ENCODE measurements around the gene STK11IP.

The STK11IP gene

DNA sequence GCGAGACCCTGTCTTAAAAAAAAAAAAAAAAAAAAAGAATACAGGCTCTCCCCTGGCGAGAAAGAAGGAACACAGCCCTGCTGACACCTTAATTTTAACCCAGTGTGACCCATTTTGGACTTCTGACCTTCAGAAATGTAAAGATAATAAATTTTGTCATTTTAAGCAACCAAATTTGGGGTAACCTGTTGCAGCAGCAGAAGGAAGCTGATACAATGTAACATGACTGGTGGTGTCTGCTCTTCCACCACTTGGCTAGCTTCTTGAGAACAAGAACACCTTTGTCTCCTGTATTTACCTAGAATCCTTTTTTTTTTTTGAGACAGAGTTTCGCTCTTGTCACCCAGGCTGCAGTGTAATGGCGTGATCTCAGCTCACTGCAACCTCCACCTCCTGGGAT lies 6.6 kb upstream of the STK11IP start:
- DNase-seq: no peak

DNA sequence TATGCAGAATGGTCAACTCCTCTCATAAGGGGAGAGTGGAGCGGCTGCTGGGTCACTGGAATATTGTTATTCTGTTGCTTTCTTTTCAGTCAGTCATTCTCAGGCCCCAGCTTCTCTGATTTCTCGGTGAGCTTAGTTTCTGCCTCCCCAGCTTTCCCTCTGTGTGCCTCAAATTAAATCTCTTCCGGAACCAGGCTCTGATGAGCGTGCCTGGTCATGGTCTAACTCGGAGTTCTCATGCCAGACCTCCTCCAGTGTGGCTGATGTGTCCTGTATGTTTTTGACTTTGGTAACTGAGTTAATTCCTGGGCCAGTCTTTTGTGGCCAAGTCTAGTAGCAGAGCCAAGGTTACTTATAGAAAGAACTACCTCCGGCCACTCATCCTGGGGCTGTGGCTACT lies 4.9 kb upstream of the STK11IP start:
- no peak for DNase-seq

DNA sequence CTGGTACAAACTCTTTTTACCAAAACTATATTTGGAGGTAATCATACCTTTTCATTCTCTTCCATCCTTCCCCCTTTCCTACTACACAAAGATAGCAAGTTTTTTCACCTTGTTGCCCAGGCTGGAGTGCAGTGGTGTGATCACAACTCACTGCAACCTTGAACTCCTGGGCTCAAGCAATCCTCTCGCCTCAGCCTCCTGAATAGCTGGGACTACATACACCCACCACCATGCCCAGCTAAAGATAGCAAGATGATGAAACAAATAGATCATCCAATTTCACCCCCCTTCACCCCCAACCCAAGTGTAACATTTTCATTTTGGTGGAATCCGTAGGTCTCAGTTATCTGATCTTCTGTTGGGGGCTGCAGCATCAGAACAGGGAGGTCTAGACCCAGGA lies 4.5 kb upstream of the STK11IP start:
- DNase-seq: no peak

DNA sequence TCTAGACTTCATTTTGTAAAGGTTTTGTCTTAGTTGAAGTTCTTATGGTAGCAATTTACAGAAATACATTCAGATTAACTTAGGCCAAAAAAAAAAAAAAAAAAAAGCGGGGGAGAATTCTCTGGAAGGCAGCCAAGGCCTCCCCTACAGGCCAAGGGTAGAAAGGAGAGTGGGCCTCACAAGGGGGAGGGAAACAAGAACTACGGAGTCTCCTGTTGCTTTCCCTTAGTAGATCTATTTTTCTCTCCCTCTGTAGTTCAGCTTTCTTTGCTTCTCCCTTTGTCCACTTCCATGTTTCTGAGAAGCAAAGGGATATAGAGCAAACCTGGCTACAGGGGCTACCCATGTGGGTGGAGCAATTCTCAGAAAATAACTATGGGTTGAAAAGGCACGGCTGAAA lies 2.4 kb upstream of the STK11IP start:
- no peak for DNase-seq

DNA sequence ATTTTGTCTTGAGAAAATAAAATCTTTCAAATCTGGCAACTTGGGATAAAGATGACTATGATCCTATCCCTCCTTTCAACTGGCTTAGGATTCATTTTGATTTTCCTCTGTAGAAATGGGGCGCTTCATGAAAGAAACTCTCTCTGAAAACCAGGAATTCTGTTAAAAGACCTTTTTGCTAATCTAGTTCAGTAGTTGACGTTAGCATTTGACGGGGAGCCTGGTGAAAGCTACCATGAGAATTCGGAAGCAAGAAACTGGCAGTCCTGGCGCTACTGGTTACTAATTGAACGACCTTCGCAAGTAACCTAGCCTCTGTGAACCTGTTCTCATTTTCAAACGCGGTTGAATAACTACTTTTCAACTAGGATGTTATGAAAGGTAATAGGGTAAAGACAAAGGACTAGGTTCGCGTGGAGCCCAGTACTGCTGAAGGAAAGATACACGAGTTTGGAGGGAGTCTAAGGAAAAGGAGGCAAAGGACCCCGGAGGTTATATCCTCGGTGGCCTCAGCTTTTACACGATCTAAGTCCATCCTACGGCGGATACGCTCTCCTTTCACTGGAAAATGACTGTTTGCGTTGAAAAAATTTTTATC lies 604 bp upstream of the STK11IP start:
- DNase-seq: no peak

DNA sequence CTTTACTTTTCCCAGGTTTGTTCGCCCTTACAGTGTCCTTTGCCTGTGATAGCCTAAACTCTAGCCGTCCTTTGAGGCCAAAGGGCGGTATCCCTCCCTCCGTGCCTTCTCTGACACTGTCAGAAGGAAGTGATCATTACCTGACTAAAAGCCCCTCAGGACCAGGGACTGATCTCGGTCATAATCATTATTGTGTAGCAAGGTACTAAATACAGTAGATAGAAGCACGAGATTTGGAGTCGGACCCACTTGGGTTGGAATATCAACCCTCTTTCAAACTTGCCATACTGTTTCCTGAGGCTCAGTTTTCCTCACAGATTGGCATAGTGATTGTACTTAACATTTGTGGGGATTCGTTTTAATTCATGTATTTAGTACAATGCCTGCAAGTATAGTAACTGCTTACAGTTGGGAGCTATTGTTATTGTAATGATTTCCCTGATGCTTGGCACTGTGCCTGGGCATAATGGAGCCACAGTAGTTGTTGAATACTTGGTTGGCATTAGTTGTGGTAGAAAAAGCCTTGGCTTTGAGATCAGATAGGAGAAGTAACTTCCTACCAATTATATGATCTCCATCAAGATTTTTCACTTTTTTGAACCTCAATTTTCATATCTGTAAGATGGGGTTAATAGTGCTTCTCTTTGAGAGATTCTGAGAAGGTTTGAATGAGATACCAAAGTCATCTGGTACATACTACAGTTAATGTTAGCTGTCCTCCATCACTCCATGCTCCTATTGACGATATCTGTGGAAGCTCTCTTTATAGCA lies 836 bp downstream of the STK11IP start:
- no peak for DNase-seq

DNA sequence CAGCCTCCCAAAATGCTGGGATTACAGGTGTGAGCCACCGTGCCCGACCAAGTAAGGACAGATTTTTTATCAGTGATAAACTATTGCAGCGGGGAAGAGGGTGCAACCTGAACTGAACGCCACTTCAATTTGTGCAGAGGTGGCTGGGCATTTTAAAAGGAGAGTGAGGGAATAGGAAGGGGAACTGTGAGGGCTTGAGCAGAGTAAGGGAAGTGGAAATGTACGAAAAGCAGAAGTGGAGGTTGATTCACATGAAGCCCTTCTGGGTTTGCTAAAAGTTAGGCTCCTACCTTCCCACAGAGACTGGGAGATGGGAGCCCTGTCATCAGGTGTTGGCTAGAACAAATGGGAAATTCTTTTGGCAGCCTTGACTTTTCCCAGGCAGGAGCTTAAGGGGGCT lies 6.1 kb downstream of the STK11IP start:
- no peak for DNase-seq

DNA sequence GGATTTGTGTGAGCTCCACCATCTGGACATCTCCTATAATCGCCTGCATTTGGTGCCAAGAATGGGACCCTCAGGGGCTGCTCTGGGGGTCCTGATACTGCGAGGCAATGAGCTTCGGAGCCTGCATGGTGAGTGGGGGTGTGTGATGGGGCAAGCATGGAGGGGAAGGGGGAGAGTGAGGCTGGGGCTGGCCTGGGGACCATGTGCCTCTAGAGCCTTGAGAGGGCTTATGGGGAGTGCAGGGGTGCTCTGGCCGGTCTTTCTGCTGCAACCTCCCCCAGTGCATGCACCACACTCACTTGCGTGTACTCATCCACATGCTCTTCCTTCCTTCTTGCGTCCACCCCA lies 7.9 kb downstream of the STK11IP start:
- no peak for DNase-seq

DNA sequence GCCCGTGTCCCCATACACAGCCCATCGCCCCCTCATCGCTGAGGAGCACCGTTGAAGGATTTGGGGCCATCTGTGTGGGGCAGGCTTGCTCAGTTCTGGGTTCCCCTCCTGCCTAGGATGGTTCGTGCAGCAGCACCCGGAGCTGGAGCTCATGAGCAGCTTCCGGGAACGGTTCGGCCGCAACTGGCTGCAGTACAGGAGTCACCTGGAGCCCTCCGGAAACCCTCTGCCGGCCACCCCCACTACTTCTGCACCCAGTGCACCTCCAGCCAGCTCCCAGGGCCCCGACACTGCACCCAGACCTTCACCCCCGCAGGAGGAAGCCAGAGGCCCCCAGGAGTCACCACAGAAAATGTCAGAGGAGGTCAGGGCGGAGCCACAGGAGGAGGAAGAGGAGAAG lies 10.3 kb downstream of the STK11IP start:
- no peak for DNase-seq

DNA sequence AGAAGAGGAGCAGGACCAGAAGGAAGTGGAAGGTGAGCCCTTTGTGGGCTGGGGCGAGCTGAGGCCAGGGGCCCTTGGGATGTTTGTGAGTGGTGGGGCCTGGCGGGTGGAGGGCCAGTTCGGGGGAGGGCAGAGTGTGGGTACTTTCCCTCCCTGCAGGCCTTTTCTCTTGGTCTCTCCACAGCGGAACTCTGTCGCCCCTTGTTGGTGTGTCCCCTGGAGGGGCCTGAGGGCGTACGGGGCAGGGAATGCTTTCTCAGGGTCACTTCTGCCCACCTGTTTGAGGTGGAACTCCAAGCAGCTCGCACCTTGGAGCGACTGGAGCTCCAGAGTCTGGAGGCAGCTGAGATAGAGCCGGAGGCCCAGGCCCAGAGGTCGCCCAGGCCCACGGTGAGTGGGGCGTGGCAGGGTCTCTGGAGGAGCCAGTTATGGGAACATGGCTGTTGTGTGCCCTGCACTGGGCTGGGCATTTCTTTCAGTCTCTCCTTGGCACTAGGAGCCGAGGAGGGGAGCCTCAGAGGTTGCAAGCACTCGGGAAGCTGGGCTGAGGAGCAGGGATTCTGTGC lies 10.8 kb downstream of the STK11IP start:
- DNase-seq: no peak

DNA sequence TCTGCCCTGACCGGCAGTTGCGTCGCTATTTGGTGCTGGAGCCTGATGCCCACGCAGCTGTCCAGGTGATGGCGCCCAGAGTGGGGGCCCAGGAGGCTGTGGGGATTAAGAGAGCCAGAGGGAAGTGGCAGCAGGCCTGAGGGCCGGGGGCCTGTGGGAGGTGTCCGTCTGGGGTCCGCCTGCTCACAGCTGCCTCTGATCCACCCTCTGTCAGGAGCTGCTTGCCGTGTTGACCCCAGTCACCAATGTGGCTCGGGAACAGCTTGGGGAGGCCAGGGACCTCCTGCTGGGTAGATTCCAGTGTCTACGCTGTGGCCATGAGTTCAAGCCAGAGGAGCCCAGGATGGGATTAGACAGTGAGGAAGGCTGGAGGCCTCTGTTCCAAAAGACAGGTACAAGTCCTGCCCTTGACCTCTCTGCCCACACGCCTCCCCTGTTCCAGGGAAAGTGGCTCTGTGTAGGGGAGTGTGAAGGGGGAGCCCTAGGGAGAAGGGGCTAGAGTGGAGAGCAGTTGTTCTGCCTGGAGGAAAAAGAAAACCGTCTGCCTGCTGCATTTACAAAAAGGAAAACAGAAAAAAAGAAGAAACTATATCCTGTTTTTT lies 11.6 kb downstream of the STK11IP start:
- no peak for DNase-seq

DNA sequence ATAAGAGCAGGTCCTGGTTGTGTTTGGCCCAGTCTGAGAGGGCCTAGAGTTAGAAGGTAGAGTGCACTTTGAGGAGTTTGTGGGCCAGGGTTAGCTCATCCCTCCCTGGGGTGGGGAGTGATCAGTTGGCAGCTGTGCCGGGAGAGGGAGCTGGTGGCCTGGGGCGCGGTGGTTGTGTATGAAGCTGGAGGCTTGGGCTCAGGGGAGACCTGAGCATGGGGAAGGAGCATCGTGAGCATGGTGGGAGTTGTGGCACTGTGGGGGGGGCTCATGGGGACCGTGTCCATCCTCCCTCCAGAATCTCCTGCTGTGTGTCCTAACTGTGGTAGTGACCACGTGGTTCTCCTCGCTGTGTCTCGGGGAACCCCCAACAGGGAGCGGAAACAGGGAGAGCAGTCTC lies 13.6 kb downstream of the STK11IP start:
- DNase-seq: peak; percentile 25

DNA sequence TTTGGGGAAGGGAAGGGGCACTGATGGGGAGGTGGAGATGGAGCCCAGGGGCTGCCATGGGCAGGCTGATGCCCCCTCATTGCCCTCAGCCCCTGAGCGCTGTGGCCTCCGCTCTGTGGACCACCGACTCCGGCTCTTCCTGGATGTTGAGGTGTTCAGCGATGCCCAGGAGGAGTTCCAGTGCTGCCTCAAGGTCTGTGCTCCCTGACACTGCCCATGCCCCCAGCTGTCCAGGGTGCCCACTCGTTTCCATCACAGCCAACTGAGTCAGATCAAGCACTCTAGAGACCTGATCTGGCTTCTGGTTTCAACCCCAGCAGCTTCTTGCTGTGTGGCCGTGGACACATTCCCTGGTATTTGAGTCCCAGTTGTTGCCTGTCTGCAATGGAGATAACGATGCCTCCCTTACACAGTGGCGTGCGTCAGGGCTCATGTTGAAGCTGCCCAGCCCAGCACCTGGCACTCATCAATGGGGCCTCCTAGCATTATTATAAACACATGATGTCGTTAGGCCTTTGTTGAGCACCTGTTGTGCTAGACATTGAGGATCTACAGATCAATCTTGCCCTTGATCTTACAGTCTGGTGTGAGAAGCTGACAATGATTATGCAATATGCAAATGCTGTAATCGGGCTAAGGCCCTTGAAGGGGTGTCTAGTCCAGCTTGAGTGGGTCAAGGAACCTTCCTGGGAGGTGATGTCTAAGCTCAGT lies 14.4 kb downstream of the STK11IP start:
- peak; percentile 42 for DNase-seq

DNA sequence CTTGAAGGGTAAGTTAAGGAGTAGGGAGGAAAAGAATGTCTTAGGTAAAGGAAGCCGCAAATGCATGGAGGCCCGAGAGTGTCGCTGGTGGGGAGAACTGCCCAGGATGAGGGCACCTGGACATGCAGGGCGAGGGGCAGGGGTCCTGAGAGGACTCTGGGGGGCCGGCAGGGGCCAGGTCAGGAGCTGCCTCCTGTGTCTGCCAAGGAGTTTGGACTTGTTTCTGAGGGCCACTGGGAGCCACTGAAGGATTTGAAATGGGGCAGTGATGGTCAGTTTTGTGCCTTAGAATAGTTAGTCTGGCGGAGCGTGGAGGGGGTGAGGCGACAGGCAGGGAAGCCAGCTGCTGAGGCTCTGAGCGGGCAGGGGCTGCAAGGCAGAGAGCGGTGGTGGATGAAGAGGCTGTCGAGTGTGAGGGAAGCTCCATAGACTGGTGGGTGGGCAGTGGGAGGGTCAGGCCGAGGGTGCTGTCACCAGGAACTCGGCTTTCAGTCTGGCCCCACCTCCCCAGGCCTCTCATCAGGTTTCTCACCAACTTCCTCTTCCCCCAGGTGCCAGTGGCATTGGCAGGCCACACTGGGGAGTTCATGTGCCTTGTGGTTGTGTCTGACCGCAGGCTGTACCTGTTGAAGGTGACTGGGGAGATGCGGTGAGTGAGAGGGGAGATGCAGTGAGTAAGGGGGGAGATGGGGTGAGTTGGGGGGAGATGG lies 15.1 kb downstream of the STK11IP start:
- no peak for DNase-seq

DNA sequence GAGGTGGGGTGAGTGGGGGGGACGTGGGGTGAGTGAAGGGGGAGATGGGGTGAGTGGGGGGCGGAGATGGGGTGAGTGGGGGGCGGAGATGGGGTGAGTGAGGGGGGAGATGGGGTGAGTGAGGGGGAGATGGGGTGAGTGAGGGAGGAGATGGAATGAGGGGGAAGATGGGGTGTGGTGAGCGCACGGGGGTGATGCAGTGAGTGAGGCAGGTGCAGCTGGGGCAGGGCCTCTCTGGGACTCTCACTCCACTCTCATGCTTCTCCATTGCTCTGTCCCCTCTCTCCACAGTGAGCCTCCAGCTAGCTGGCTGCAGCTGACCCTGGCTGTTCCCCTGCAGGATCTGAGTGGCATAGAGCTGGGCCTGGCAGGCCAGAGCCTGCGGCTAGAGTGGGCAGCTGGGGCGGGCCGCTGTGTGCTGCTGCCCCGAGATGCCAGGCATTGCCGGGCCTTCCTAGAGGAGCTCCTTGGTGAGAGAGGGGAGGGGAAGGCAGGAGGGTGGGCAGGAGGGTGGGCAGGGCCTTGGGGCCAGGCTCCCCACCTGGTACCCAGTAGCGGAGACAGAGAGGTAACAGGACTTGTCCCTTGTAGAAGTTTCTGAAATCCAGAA lies 15.9 kb downstream of the STK11IP start:
- no peak for DNase-seq

DNA sequence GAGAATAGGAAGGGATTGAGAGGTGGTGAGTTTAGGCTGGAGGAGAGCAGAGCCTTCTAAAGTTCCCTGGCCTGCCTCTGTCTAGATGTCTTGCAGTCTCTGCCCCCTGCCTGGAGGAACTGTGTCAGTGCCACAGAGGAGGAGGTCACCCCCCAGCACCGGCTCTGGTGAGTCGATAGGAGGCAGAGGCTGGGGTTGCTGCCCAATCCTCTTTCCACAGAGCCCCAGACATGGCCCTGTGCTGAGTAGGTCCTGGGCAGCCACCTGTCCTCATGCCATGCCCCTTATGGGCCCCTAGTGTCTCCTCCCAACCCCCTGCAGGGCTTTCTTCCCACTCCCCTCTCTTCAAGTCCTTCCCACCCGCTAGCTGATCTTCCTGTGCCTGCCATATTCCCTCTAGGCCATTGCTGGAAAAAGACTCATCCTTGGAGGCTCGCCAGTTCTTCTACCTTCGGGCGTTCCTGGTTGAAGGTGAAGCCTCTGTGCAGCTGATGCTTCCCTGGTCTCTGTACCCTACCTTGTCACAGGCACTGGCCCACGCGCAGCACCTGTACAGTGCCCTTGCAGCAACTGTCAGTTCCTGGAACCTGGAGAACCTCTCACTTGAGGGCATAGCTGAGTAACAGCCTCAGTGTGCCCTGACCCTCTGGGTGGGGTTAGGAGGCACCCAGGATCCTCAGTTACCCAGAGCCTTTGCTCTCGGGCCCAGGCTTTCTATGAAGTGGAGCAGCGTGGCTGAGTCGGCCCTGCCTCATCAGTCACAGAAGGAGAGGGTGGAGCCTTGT lies 16.6 kb downstream of the STK11IP start:
- DNase-seq: no peak

DNA sequence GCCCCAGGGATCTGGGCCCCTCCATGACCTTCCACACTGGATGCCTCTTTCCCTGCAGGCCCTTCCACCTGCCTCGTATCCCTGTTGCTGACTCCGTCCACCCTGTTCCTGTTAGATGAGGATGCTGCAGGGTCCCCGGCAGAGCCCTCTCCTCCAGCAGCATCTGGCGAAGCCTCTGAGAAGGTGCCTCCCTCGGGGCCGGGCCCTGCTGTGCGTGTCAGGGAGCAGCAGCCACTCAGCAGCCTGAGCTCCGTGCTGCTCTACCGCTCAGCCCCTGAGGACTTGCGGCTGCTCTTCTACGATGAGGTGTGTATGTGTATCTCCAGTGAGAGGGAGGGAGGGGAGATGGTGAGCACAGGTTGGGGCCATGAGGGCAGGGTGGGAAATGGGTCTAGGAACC lies 17.4 kb downstream of the STK11IP start:
- no peak for DNase-seq

DNA sequence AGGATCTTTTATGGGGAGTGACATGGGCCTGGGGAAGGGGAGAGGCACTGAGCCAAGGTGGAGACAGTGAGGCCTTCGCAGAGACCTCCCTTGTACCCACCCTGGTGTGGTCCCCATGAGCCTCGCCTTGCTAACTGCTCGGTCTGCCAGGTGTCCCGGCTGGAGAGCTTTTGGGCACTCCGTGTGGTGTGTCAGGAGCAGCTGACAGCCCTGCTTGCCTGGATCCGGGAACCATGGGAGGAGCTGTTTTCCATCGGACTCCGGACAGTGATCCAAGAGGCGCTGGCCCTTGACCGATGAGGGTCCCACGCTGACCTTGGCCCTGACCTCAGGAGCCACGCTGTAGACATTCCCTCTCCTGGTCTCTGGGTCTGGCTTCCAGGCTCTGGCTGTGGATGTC lies 18.2 kb downstream of the STK11IP start:
- DNase-seq: peak; percentile 49

DNA sequence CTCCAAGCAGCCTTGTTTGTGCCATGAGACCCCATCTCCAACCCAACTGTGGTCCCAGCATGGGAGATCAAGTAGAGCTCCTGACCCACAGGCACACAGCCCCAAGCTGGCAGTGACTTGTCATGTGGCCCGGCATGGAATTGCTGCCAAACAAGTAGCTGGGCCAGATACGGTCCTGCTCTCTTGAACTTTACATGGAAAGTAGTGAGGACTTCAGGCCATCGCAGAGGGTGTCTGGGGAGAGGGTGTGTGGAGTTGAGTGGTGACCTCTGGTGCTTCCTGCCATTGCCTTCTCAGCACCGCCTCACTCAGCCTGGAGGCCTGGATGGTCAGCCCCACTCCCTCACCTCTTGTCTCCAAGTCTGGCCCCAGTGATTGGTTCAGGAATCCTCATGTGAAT lies 18.9 kb downstream of the STK11IP start:
- DNase-seq: no peak

DNA sequence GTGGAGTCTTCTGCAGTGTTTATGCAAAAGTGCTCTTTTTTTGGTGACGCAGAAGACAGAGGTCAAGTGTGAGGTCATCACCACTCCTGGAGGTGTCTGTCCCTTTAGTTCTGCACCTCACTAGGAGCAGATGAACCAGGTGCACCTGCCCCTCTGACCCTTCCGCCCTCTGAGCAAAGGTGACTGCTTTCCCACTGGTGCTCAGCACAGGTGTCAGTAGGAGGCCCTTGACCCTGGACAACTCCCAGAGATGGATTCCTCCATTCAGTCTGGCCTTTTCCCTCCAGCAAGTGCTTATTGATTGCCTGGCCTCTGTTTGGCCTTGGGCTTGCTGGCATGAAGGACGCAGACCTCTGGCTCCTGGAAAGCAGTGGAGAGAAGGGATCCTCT lies 21.1 kb downstream of the STK11IP start:
- no peak for DNase-seq

DNA sequence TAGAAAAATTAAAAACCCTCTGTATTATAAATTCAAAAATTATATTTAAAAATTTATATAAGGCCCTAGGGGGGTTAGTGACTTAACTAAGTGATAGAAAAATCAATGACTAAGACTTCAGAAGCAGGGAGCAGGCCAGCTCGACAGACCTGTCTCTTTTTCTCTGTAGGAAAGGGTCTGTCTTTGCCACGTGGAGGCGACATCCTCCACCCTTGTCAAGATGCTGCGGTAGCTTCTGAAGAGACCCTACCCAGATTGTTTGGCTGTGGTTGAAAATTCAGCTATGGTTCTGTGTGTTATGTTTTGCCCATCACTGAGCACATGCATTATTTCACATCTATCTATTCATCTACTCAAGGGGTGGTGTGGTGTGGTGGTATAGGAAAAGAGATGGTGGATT lies 21.6 kb downstream of the STK11IP start:
- DNase-seq: no peak

DNA sequence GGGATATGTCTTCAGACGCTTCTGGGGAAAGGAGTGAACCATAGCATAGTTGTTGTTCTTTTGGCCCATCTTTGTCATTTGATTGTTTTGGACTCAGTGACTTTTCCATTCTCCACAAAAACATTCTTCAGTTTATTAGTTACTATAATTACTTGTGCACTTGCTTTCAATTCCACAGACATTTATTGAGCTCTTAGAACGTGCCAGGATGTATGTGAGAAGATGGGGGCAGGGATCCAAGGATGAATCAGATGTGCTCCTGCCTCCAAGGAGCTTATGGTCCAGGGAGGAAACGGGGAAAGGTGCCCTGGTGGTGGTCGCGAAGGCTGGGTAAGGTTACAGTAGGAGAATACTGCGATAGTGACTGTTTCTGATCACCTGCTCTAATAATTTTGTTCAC lies 22.9 kb downstream of the STK11IP start:
- no peak for DNase-seq

Measured in islet precursor cell (in vitro differentiated cells).